IMR-90 (cell line): ENCODE data around the gene DGKD. TPM values are rescaled to one million over a fixed set of nuclear protein-coding genes. Genes with fewer than 3 reads are reported as not detected.

Experiments used
- ATAC-seq: fragments of 200-7000 bp; cut with Tn5 transposase; 2 replicates; pipeline ENCODE4 v1.9.1; 2020; ENCODE audit warnings: low read depth, mild to moderate bottlenecking, moderate library complexity
- BruUV-seq: library from RNA; stranded (reverse); fragments of 400-500 nt; replicated peaks from 2 replicates; lab custom pipeline; 2021; lab: Mats Ljungman, UMichigan
- CTCF ChIA-PET: fragments of 300-600 bp; formaldehyde crosslinking; extraction: SDS; loops from one replicate; lab custom pipeline; 2021; ENCODE audit warnings: antibody characterized with exemption; lab: Yijun Ruan, JAX
- POLR2A ChIA-PET: fragments of 300-600 bp; sonication (Branson Sonifier 250); formaldehyde crosslinking; loops from one replicate; lab custom pipeline; 2022; ENCODE audit warnings: antibody characterized with exemption; ENCODE audit not compliant: unreplicated experiment; lab: Charles Lee
- DNase-seq: peaks from one replicate; pipeline ENCODE4 v3.0.0; 2013
- H2AFZ ChIP-seq: replicated peaks from 2 replicates; pipeline ENCODE3; 2013; ENCODE audit warnings: low read length, mild to moderate bottlenecking; ENCODE audit not compliant: poor library complexity
- H2AK5ac ChIP-seq: 2 replicates; pipeline ENCODE4 v1.6.1; 2013; ENCODE audit warnings: low read depth, low read length, inconsistent platforms
- H2AK9ac ChIP-seq: replicated peaks from 2 replicates; pipeline ENCODE3; 2013; ENCODE audit warnings: mild to moderate bottlenecking, low read depth, low read length, moderate library complexity; ENCODE audit not compliant: poor library complexity
- H2BK120ac ChIP-seq: 2 replicates; pipeline ENCODE4 v1.6.1; 2013; ENCODE audit warnings: low read depth, low read length, inconsistent platforms
- H2BK15ac ChIP-seq: 3 replicates; pipeline ENCODE4 v1.6.1; 2013; ENCODE audit warnings: low read depth, low read length, inconsistent platforms
- H2BK20ac ChIP-seq: 2 replicates; pipeline ENCODE4 v1.6.1; 2013; ENCODE audit warnings: low read depth, mild to moderate bottlenecking, inconsistent platforms, low read length, moderate library complexity
- H2BK5ac ChIP-seq: 2 replicates; pipeline ENCODE4 v1.6.1; 2013; ENCODE audit warnings: mild to moderate bottlenecking, low read depth, low read length, inconsistent platforms; ENCODE audit not compliant: poor library complexity, severe bottlenecking
- H3K14ac ChIP-seq: replicated peaks from 2 replicates; pipeline ENCODE4 v1.6.1; 2013; ENCODE audit warnings: low read depth, low read length, inconsistent platforms
- H3K18ac ChIP-seq: 2 replicates; pipeline ENCODE4 v1.6.1; 2013; ENCODE audit warnings: low read depth, low read length, control low read depth
- H3K23ac ChIP-seq: 2 replicates; pipeline ENCODE4 v1.6.1; 2013; ENCODE audit warnings: low read depth, low read length, inconsistent platforms
- H3K27ac ChIP-seq: 2 replicates; pipeline ENCODE4 v1.5.1; 2013; ENCODE audit warnings: mild to moderate bottlenecking, control low read depth, low read length; ENCODE audit not compliant: insufficient read depth
- H3K27me3 ChIP-seq: 2 replicates; pipeline ENCODE4 v1.6.1; 2013; ENCODE audit warnings: low read length; ENCODE audit not compliant: control insufficient read depth, insufficient read depth
- H3K36me3 ChIP-seq: 2 replicates; pipeline ENCODE4 v1.6.1; 2013; ENCODE audit warnings: low read length, mixed read lengths; ENCODE audit not compliant: control insufficient read depth, insufficient read depth
- H3K4ac ChIP-seq: 2 replicates; pipeline ENCODE4 v1.6.1; 2013; ENCODE audit warnings: low read depth, low read length, inconsistent platforms
- H3K4me1 ChIP-seq: 2 replicates; pipeline ENCODE4 v1.6.1; 2013; ENCODE audit warnings: low read length, mixed read lengths; ENCODE audit not compliant: control insufficient read depth, insufficient read depth
- H3K4me2 ChIP-seq: 2 replicates; pipeline ENCODE4 v1.6.1; 2013; ENCODE audit warnings: low read depth, mild to moderate bottlenecking, control low read depth, low read length, moderate library complexity
- H3K4me3 ChIP-seq: 2 replicates; pipeline ENCODE4 v1.5.1; 2013; ENCODE audit warnings: low read depth, mild to moderate bottlenecking, control low read depth, low read length, moderate library complexity; ENCODE audit not compliant: insufficient read depth
- H3K56ac ChIP-seq: 2 replicates; pipeline ENCODE4 v1.6.1; 2013; ENCODE audit warnings: low read length, inconsistent platforms; ENCODE audit not compliant: insufficient read depth; ENCODE audit errors: extremely low read depth
- H3K79me1 ChIP-seq, 2 experiments: 2 replicates each; pipeline ENCODE4 v1.6.1; 2013; ENCODE audit warnings: low read length in 2 of 2, inconsistent platforms in 1 of 2, low read depth in 1 of 2
- H3K9ac ChIP-seq: 2 replicates; pipeline ENCODE4 v1.6.1; 2013; ENCODE audit warnings: low read depth, low read length, control low read depth
- H3K9me1 ChIP-seq: 2 replicates; pipeline ENCODE4 v1.6.1; 2013; ENCODE audit warnings: low read length, inconsistent platforms; ENCODE audit not compliant: insufficient read depth
- H3K9me3 ChIP-seq: 2 replicates; pipeline ENCODE4 v1.6.1; 2013; ENCODE audit warnings: low read length; ENCODE audit not compliant: control insufficient read depth, insufficient read depth
- H4K20me1 ChIP-seq: 2 replicates; pipeline ENCODE4 v1.6.1; 2013; ENCODE audit warnings: low read length, inconsistent platforms; ENCODE audit not compliant: insufficient read depth
- H4K5ac ChIP-seq: 2 replicates; pipeline ENCODE4 v1.6.1; 2013; ENCODE audit warnings: mild to moderate bottlenecking, low read depth, low read length, control low read depth
- H4K8ac ChIP-seq, 2 experiments: 2 replicates each; pipeline ENCODE4 v1.6.1; 2013; ENCODE audit warnings: low read depth in 2 of 2, low read length in 2 of 2, control low read depth in 1 of 2, inconsistent platforms in 1 of 2
- H4K91ac ChIP-seq: 2 replicates; pipeline ENCODE4 v1.6.1; 2013; ENCODE audit warnings: low read depth, low read length, inconsistent platforms; ENCODE audit not compliant: insufficient read depth
- BHLHE40 ChIP-seq: fragments of 150-350 bp; IDR thresholded peaks from 2 replicates; pipeline ENCODE4 v1.6.1; 2016; ENCODE audit warnings: mild to moderate bottlenecking, low read depth, low read length
- CEBPB ChIP-seq: IDR thresholded peaks from 2 replicates; pipeline ENCODE4 v1.6.1; 2012; ENCODE audit warnings: low read depth, low read length, improper control_type of control experiment
- CHD1 ChIP-seq: IDR thresholded peaks from 2 replicates; pipeline ENCODE4 v1.6.1; 2012; ENCODE audit warnings: low read depth, low read length, improper control_type of control experiment
- ELK1 ChIP-seq: fragments of 150-350 bp; IDR thresholded peaks from 2 replicates; pipeline ENCODE4 v1.6.1; 2016; ENCODE audit warnings: low read depth, mild to moderate bottlenecking, low read length, moderate library complexity, borderline replicate concordance
- FOS ChIP-seq: fragments of 150-350 bp; IDR thresholded peaks from 2 replicates; pipeline ENCODE4 v1.6.1; 2016; ENCODE audit warnings: low read depth, low read length
- MAFK ChIP-seq: IDR thresholded peaks from 2 replicates; pipeline ENCODE4 v1.6.1; 2012; ENCODE audit warnings: low read depth, low read length, improper control_type of control experiment
- MAZ ChIP-seq: IDR thresholded peaks from 2 replicates; pipeline ENCODE4 v1.6.1; 2012; ENCODE audit warnings: low read depth, mild to moderate bottlenecking, low read length, improper control_type of control experiment, moderate library complexity, borderline replicate concordance
- MXI1 ChIP-seq: IDR thresholded peaks from 2 replicates; pipeline ENCODE4 v1.6.1; 2012; ENCODE audit warnings: low read depth, mild to moderate bottlenecking, low read length, moderate library complexity, borderline replicate concordance
- NFE2L2 ChIP-seq: fragments of 150-350 bp; IDR thresholded peaks from 2 replicates; pipeline ENCODE4 v1.6.1; 2016; ENCODE audit warnings: low read depth, mild to moderate bottlenecking, low read length
- POLR2A ChIP-seq: IDR thresholded peaks from 2 replicates; pipeline ENCODE4 v1.6.1; 2012; ENCODE audit warnings: mild to moderate bottlenecking, low read depth, low read length
- RAD21 ChIP-seq: IDR thresholded peaks from 2 replicates; pipeline ENCODE4 v1.6.1; 2012; ENCODE audit warnings: low read length, improper control_type of control experiment
- RCOR1 ChIP-seq: IDR thresholded peaks from 2 replicates; pipeline ENCODE4 v1.6.1; 2012; ENCODE audit warnings: mild to moderate bottlenecking, low read length, improper control_type of control experiment; ENCODE audit not compliant: insufficient replicate concordance
- RFX5 ChIP-seq: IDR thresholded peaks from 2 replicates; pipeline ENCODE4 v1.8.0; 2012; ENCODE audit warnings: low read depth, mild to moderate bottlenecking, low read length, moderate library complexity
- SMC3 ChIP-seq: fragments of 150-350 bp; IDR thresholded peaks from 2 replicates; pipeline ENCODE4 v1.6.1; 2016; ENCODE audit warnings: low read depth, mild to moderate bottlenecking, antibody characterized with exemption, low read length, moderate library complexity
- USF2 ChIP-seq: fragments of 150-350 bp; IDR thresholded peaks from 2 replicates; pipeline ENCODE4 v1.6.1; 2017; ENCODE audit warnings: mild to moderate bottlenecking, antibody characterized with exemption, low read length, low read depth
- WGBS, 2 experiments: methylation state at CpG; one replicate each; pipeline versions ENCODE4 v1.1.5 to v1.1.7; 2013; ENCODE audit warnings: missing lambda C conversion rate in 2 of 2; ENCODE audit not compliant: insufficient read length in 1 of 2; ENCODE audit errors: extremely low coverage in 2 of 2; 5-methylcytosine and 5-hydroxymethylcytosine counted together
- dilution Hi-C: fragments of 300-500 bp; cut with HindIII; formaldehyde crosslinking; loops from one replicate; pipeline ENCODE4 v1.14.3; 2018; ENCODE audit warnings: low sequenced_read_pairs; ENCODE audit not compliant: unreplicated experiment
- in situ Hi-C: fragments of 300-500 bp; cut with MboI; formaldehyde crosslinking; loops from 3 replicates; pipeline ENCODE4 v1.14.3; 2019; ENCODE audit warnings: low sequenced_read_pairs, inconsistent platforms, mixed read lengths
- intact Hi-C: fragments of 100-400 bp; cut with micrococcal nuclease; formaldehyde crosslinking; loops from 2 replicates; pipeline ENCODE4 v1.10.0; 2022
- polyA plus RNA-seq, 3 experiments: library from polyadenylated mRNA; depleted of rRNA; stranded (reverse); fragments of >200 nt; gene quantifications; 2 replicates each; pipeline ENCODE4 v1.2.3, GENCODE V29; 2012; ENCODE audit warnings: low replicate concordance in 1 of 3
- total RNA-seq: library from RNA; depleted of rRNA; stranded (reverse); fragments of >200 nt; gene quantifications from 2 replicates; pipeline ENCODE4 v1.2.3, GENCODE V29; 2012
- TF ChIP-seq, protein P1 (sequence below): conservative IDR thresholded peaks from 2 replicates; pipeline ENCODE4 v1.5.1; 2012; ENCODE audit warnings: mild to moderate bottlenecking, low read depth, low read length, improper control_type of control experiment

The DGKD gene
- total and polyA plus RNA-seq, 2 of the 4 experiments (the other 2 are of a cell fraction): 6.5 to 10.1 TPM

DNA sequence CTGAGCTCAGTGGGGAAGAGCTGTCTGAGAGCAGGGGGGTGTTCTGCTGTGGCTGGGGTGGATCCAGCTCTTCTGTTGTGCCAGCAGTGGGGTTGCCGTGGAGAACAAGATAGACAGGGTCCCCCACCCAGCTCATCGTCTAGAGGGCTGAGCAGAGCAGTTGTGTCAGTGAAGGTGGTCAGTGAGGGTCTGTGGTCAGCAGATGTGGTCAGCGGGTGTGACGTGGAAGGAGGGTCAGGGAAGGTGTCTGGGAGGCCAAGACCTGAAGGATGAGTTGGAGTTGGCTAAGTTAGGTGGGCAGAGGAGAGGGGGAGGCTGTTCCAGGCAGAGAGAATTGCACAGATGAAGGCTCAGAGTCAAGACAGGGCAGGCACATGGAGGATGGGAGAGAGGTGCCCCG is 103.1 kb downstream of the DGKD start:
- ATAC-seq: no peak
- Histone ChIP-seq H2AK9ac (no peak overlapping the region), H3K23ac (no peak overlapping the region), H2BK15ac (no peak overlapping the region), H4K20me1 (no peaks in the 10 kb centered on the region), H3K9ac (no peak overlapping the region), H3K14ac (no peak overlapping the region), H4K8ac (no peak overlapping the region), H3K4ac (no peak overlapping the region), H3K9me1 (peaks cover 4% of the 10 kb centered on the region; the same call in 1 of the 2 replicates), H3K36me3 (peaks cover 52% of the 10 kb centered on the region), H3K4me3 (no peak overlapping the region), H4K5ac (no peak overlapping the region), H4K91ac (no peak overlapping the region), H3K4me2 (no peak overlapping the region), H3K9me3 (no peaks in the 10 kb centered on the region), H2BK5ac (no peak overlapping the region), H2AK5ac (no peak overlapping the region), H2BK20ac (no peak overlapping the region), H3K56ac (no peak overlapping the region), H3K79me1 (no peaks in the 10 kb centered on the region), H2BK120ac (no peak overlapping the region), H3K27ac (no peak overlapping the region), H3K4me1 (no peaks in the 10 kb centered on the region), H2AFZ (no peak overlapping the region), H3K27me3 (no peaks in the 10 kb centered on the region), H3K18ac (no peak overlapping the region)
- TF ChIP-seq RFX5: no peak
- TF ChIP-seq, protein P1, sequence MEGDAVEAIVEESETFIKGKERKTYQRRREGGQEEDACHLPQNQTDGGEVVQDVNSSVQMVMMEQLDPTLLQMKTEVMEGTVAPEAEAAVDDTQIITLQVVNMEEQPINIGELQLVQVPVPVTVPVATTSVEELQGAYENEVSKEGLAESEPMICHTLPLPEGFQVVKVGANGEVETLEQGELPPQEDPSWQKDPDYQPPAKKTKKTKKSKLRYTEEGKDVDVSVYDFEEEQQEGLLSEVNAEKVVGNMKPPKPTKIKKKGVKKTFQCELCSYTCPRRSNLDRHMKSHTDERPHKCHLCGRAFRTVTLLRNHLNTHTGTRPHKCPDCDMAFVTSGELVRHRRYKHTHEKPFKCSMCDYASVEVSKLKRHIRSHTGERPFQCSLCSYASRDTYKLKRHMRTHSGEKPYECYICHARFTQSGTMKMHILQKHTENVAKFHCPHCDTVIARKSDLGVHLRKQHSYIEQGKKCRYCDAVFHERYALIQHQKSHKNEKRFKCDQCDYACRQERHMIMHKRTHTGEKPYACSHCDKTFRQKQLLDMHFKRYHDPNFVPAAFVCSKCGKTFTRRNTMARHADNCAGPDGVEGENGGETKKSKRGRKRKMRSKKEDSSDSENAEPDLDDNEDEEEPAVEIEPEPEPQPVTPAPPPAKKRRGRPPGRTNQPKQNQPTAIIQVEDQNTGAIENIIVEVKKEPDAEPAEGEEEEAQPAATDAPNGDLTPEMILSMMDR: no peak
- TF ChIP-seq MXI1: no peak
- TF ChIP-seq CHD1: no peak
- no peak for TF ChIP-seq RCOR1
- TF ChIP-seq MAFK: no peak
- no peak for TF ChIP-seq POLR2A
- TF ChIP-seq USF2: no peak
- no peak for TF ChIP-seq ELK1
- TF ChIP-seq CEBPB: no peak
- no peak for TF ChIP-seq NFE2L2
- TF ChIP-seq RAD21: no peak
- TF ChIP-seq MAZ: no peak
- no peak for TF ChIP-seq BHLHE40
- TF ChIP-seq SMC3: no peak
- TF ChIP-seq FOS: no peak
- WGBS, 2 experiments: 87% methylated on average over 4 of the region's 5 CpGs; no CpG with 5 or more reads in 1 of the 2 experiments
- dilution Hi-C loops: no loop called here
- ChIA-PET POLR2A (no interaction called here), CTCF (no interaction called here)
- in situ Hi-C loops: loop anchor here (25.0 kb wide), 1 partner anchor 380 kb away; no protein-coding TSS in a partner anchor
- DNase-seq: no peak
- BruUV-seq: no TSS peak
- intact Hi-C loops: no loop called here
